Measurements from ENCODE around the gene SNRNP48.
A peak's percentile ranks its signal among the peaks of the same experiment; 100 is the strongest.

Gene SNRNP48

DNA sequence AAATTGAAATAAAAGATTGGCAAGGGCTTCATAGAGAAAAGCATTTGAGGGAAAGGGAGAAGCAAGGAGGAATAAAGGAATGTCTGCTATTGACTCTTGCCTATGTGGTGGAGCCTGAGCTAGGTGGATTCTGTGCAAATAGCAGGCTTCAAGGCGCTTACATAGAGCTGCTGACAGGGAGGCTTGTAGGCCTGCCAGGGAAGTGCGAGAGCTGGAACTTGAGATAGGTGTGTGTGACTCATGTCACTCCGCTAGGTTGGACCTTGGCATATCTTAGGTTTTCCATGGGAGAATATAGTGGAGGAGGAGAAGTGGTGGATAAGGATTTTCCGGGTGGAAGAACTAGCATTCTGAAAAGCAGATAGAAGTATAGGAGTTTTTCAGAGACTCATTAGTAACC lies 14.0 kb downstream of the SNRNP48 start:
- DNase-seq: no peak

DNA sequence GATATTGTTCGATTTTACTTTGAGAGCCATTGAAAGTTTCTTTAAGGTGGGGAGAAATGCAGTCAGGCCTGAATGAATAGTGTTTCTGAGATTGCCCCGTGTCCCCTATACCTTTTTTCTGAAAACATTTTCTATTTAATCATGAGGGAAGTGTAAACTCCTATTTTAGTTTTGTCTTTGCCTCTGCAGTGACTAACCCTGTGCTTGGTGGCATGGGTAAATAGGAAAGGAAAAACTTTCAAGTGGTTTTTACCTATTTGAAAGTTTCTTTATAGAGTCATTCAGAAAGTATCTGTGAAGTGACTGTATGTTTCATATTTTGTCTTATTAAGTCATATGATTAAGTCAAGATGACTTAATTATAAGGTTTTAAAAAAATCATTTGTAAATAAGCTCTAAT lies 14.5 kb downstream of the SNRNP48 start:
- DNase-seq: no peak

DNA sequence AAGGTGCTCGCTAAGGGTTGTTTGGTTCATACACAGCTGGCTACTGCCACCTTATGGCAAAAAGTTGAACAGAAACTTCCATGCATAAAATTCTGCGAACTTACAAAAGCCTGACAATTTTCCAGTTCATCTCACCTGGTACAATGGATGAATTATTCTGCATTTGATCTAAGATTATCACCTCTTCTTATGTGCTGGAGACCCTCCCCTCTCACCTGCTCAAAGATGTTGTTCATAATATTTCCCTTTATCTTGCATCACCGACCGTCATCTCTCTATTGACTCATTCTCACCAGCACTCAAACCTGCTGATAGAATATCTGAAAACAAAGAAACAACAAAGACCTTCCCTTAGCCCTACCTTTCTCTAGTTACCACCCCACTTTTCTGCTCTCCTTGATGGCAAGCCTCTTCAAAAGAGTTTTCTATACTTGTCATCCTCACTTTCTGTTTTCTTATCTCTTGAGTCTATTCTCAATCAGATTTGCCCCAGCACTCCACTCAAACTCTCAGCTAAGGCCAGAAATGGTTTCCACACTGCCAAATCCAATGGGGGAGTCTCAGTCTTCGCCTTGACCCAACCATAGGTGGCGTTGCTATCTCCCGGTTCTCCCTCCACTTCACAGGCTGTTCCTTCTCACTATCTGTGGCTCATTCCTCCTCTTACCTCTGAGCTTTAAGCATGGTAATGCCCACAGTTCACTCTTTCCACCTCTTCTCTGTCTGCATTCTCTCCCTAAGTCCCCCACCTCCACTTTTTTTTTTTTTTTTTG lies 25.8 kb downstream of the SNRNP48 start:
- peak in 1 of 2 donors; percentile 58 for DNase-seq

- peak; percentile 2 to 46 for DNase-seq
Observed at GRCh38 chr6:7617801-7618764, 28.1 kb downstream of the SNRNP48 start.

DNA sequence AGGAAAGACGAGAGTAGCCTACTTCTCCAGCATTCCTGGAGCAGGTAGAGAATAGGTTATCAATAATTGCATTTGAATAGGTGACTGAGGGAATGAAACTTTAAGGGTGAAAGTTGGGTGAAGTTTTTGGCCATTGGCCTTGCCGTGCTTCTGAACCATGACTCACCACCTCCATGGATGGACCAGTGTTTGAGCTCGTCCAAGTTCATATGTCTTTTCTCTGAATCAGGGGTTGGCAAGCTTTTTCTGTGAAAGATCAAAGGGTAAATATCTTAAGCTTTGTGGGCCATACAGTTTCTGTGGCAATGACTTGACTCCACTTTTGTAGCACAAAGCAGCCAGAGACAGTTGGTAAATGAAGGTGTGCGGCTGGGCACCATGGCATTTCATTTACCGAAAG lies 31.8 kb downstream of the SNRNP48 start:
- DNase-seq: no peak

DNA sequence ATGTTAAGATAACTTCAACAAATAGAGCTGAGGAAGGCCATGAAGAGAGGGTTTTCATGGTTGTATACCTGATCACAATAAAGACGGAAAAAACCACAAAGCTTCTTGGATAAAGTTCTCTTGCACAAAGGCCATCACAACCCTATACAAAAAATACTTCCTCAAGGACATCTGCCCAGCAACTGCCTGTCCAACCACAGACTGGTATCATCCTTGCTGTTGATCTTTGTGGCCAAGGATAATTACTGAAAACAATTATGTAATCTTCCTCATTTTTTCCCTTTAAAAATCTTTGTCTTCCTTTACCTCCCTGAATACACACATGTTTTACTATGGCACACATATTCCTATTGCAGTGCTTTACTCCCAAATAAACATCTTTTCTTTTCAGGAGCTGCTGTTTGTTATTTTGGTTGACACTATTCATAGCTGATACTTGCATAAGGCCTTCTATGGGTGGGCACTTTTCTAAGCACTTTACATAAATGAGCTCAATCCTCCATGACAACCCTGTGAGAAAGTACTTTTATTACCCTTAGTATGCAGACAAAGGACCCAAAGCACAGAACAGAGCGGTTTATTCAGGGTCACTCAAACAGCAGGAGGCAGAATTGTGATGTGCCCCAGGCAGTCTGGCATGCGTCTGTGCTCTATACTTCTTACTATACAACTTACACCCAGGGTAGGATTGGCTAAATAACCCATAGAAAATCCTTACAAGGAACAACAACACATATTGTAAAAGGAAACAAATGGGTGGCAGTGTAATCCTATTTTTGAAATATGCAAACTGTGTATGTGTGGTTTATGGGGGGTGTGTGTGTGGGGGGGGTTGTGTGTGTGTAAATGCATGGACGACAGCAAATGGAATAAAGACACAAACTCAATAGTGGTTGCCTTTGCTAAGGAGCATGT lies 35.1 kb downstream of the SNRNP48 start:
- DNase-seq: no peak

DNA sequence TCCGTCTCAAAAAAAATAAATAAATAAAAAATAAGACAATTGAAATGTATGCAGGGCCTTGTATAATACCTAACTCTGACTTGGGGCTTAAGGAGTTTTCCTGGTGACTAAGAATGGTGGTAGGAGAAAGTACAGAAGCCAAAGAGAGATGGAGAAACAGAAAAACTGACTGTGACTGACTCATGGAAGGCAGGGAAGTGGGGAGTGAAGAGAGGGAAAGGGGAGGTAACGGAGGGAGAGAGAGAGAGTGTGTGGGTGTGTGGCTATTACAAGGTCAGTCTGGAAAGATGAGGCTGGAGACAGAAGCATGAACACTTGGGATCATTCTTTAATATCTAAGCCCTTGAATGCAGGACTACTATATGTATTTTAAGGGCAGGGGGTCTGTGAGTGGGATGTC lies 38.5 kb downstream of the SNRNP48 start:
- DNase-seq: no peak

DNA sequence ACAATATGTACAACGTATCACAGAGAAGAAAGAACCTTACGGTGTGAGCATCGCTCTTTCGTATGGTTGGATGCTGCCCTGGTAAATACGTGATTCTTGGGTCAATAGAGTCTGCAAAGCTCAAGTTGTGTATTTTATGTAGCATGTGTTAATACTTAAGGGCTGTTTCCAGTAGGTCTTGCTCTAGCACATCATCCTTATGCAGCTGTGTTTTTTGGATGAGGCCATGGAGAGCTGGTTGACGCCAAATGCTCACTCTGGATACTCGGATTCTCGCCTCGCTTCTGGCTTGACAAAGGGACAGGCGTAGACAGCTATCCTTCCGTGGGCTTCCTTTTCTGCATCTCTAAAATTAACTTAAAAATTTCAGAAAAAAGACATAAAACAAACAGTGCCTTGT lies 38.9 kb downstream of the SNRNP48 start:
- DNase-seq: no peak

GRCh38 chr6:7629321-7629720 lies 39.3 kb downstream of the SNRNP48 start:
- no peak for DNase-seq

GRCh38 chr6:7630792-7631191 lies 40.8 kb downstream of the SNRNP48 start:
- DNase-seq: no peak

- no peak for DNase-seq
Observed at GRCh38 chr6:7631466-7631865, 41.5 kb downstream of the SNRNP48 start.

GRCh38 chr6:7632501-7633290 lies 42.7 kb downstream of the SNRNP48 start:
- no peak for DNase-seq

DNA sequence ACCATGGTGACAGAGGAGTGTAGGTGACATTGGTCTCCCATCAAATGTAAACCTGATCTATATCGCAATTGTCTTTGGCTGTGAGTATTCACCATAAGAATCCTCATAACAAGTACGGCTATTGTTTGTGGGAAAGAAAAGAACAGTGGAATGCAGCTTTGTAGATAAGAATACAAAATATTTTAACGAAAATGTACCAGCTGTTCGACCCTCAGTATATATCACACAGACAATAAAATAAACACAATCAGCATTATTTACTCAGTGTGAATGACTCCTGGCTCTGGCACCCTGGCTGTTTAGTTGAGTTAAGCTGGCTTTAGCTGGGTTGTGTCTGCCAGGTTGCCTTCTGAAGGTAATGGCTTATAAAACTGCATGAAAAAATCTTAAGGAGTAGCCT lies 43.4 kb downstream of the SNRNP48 start:
- DNase-seq: no peak

DNA sequence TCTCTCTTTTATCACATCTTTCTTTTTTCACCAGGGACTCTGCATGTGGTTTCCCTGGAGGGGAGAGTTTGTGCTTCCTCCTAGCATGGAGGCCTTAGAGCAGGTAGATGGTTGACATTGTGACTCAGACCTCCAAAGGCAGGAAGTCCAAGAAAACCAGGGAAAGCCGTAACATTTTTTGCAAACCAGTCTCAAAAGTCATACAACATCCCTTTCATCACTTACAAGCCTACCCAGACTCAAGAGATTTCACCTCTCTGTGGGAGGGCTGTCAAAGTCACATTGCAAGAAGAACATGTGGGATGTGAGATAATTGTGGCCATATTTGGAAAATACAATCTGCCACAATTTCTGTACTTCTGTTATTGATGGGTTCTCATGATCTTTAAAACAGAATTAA lies 46.2 kb downstream of the SNRNP48 start:
- no peak for DNase-seq

DNA sequence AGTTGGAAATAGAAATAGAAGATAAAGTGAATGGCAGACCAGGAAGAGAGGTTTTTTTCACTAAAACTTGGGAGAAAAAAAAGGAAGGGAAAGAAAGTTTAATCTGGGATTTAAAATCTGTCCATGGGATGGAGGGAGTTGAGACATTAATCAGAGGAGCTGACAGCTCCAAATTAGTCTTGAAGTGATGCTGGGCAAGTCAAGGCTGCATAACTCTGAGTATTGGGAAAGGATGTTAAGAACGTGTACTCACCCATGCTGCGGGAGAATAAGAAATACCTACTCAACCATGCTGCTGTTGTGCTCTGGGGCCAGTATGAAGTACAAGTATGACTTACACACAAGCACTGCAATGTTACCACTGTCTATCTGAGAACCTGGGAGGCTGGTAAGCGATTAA lies 47.5 kb downstream of the SNRNP48 start:
- DNase-seq: no peak

DNA sequence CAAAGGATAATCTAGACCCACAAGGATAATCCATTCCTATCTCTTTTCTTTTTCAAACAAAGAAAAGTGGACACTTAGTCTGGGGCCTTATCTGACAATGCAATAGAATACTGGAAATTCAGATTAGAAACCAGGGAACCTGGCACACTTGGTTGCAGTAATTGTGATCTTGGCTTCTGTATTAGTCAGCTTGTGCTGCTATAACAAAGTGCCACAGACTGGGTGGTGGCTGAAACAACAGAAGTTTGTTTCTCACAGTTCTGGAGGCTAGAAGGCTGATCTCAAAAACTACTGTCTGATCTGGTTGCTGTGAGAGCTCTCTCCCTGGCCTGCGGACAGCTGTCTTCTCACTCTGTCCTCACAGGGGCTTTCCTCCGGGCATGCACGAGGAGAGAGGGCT lies 49.4 kb downstream of the SNRNP48 start:
- no peak for DNase-seq

DNA sequence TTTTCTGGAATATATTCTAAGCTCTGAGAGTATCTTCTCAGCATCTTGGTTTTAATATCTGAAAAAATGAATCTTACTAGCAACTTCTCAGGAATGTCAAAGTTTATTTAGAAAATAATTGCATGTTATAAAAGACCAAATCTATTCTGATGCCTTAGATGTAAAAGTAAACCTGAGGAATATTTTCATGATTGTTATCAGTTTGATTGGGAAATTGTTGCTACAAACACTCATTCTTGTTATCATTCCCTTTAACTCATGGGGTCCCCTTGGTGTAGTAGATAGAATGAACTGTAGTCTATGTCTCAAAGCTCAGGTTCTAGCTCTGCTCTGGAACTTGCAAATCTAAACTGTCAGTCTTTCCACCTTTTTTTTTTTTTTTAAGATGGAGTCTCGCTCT lies 50.0 kb downstream of the SNRNP48 start:
- DNase-seq: no peak

- no peak for DNase-seq
Observed at GRCh38 chr6:7640607-7641577, 50.9 kb downstream of the SNRNP48 start.

DNA sequence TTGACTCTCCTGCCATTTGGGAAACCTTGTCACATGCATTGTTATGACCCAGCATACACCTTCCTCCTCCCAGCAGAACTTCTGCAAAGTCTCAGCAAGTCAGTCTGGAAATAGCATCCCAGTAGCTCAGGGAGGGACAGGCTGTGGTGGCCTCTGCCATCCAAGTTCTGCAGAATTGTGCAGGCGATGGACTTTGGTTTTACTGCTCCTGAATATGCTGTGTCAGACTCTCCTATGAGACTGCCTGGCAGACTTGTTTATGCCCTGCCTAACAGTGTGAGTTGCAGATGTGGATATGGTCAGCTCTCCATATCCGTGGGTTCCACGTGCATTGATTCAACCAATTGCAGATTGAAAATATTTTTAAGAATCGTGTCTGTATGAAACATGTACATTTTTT lies 52.8 kb downstream of the SNRNP48 start:
- no peak for DNase-seq

DNA sequence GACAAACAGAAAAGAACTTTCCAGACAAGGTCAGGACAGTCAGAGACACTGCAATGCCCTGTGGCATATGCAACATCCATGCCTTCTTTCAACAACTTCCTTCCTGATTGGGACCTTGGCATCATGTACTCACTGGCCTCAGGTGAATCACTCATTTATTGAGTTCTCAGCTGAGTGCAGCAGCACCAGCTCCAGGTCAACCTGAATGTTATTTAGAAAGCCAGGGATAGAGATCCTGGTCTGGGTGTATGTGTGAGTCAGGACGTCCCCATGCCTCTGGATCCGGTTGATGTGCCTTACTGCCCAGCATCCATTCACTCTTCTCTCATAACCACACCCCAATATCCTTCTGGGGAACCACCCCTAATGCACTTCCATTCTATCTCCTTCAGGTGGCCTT lies 54.4 kb downstream of the SNRNP48 start:
- DNase-seq: no peak

DNA sequence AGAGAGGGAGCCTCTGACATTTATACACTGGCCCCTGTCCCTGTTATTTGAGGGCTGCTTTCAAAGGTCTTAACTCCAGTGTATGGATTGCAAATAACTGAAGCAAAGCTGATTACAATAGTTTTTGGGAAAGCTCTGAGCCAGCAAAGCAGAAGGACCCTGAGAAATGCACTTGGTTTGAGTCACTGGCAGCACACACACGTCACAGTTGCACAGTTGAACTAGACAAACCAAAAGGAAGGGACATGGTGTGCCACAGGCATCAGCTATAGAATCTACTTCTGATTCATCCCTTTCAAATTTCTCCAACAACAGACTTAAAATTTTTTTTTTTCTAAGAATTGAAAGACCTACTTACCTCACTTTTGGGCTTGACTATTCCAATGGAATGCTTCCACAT lies 56.4 kb downstream of the SNRNP48 start:
- no peak for DNase-seq
